Testis (tissue), 2 donors: Measurements from ENCODE around the gene TESK1.

ENCODE experiments used
- CTCF ChIP-seq, 3 experiments: fragments of 450-650 bp in 2 of 3; fragments of 200-600 bp in 1 of 3; sonication (generic) in 1 of 3; IDR thresholded peaks; one replicate each; pipeline ENCODE4 v1.5.1; 2016 to 2019; ENCODE audit warnings: antibody characterized with exemption in 3 of 3, mild to moderate bottlenecking in 2 of 3, moderate library complexity in 1 of 3
- POLR2A ChIP-seq: fragments of 450-650 bp; IDR thresholded peaks from one replicate; pipeline ENCODE4 v1.6.1; 2017; ENCODE audit warnings: antibody characterized with exemption, mild to moderate bottlenecking, moderate library complexity

- TF ChIP-seq CTCF (IDR thresholded peaks at IDR 0.05): no peak
- no peak for TF ChIP-seq POLR2A
These were observed 34.2 kb upstream of the TESK1 start for GRCh38 chr9:35570709-35571504.
